ENCODE data around the gene VGLL4.

- TF ChIP-seq CTCF (optimal IDR thresholded peaks at IDR 0.05 in 1 of 3, IDR thresholded peaks at IDR 0.05 in 1 of 3, conservative IDR thresholded peaks at IDR 0.05 in 1 of 3; ENCODE audit: extremely low read depth in 1 of 3, insufficient read depth in 2 of 3, low read length in 3 of 3) (no peak), EZH2 (IDR thresholded peaks at IDR 0.05; ENCODE audit: low read length) (no peak)
These were observed 47.3 kb downstream of the VGLL4 start for GRCh38 chr3:11596387-11596786.

Data from keratinocyte (primary cell).